Epithelial cell of esophagus (primary cell): Measurements from ENCODE around the gene ITGB2.
"Not testable (repeated sequence)": the region's sequence is repeated elsewhere in the genome, so short reads cannot be mapped to it uniquely, and the experiment has no call there.

Source experiments
- DNase-seq: peaks from one replicate; pipeline ENCODE4 v3.0.0; 2010; ENCODE audit warnings: low read depth
- H3K4me3 ChIP-seq: 2 replicates; pipeline ENCODE4 v1.5.1; 2011; ENCODE audit warnings: mild to moderate bottlenecking, low read length, control low read depth
- TF ChIP-seq, protein P1 (sequence below): IDR thresholded peaks from 2 replicates; pipeline ENCODE4 v1.5.1; 2011; ENCODE audit warnings: low read depth, mild to moderate bottlenecking, low read length, control low read depth, inconsistent platforms; ENCODE audit not compliant: insufficient read depth; ENCODE audit errors: missing control alignments

Gene ITGB2

DNA sequence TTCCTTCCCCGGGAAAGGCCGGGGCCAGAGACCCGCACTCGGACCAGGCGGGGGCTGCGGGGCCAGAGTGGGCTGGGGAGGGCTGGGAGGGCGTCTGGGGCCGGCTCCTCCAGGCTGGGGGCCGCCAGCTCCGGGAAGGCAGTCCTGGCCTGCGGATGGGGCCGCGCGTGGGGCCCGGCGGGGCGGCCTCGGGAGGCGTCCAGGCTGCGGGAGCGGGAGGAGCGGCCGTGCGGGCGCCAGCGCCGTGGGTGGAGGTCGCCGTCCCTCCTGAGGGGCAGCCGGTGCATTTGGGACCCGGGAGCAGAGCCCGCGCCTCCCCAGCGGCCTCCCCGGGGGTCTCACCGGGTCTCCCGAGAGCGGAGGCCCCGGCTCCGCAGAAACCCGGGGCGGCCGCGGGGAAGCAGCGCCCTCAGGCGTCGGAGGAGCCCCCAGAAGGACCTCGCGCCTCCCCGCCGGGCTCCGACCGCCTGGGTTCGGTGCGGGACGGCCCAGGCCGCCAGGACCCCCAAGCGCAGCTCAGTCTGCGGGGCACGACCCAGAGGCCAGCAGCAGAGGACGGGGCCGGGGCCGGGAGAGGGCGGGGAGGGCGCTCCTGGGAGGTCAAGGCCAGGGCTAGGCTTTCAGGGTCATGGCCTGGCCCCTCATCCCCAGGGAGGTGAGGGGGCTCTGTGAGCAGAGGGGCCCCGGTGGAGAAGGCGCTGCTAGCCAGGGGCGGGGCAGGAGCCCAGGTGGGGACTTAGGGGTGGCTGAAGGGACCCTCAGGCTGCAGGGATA is 11.9 kb upstream of the ITGB2 start:
- DNase-seq: peak; percentile 38
- peak overlapping the region; percentile 27 for H3K4me3 ChIP-seq
- TF ChIP-seq, protein P1, sequence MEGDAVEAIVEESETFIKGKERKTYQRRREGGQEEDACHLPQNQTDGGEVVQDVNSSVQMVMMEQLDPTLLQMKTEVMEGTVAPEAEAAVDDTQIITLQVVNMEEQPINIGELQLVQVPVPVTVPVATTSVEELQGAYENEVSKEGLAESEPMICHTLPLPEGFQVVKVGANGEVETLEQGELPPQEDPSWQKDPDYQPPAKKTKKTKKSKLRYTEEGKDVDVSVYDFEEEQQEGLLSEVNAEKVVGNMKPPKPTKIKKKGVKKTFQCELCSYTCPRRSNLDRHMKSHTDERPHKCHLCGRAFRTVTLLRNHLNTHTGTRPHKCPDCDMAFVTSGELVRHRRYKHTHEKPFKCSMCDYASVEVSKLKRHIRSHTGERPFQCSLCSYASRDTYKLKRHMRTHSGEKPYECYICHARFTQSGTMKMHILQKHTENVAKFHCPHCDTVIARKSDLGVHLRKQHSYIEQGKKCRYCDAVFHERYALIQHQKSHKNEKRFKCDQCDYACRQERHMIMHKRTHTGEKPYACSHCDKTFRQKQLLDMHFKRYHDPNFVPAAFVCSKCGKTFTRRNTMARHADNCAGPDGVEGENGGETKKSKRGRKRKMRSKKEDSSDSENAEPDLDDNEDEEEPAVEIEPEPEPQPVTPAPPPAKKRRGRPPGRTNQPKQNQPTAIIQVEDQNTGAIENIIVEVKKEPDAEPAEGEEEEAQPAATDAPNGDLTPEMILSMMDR: peak; percentile 25

DNA sequence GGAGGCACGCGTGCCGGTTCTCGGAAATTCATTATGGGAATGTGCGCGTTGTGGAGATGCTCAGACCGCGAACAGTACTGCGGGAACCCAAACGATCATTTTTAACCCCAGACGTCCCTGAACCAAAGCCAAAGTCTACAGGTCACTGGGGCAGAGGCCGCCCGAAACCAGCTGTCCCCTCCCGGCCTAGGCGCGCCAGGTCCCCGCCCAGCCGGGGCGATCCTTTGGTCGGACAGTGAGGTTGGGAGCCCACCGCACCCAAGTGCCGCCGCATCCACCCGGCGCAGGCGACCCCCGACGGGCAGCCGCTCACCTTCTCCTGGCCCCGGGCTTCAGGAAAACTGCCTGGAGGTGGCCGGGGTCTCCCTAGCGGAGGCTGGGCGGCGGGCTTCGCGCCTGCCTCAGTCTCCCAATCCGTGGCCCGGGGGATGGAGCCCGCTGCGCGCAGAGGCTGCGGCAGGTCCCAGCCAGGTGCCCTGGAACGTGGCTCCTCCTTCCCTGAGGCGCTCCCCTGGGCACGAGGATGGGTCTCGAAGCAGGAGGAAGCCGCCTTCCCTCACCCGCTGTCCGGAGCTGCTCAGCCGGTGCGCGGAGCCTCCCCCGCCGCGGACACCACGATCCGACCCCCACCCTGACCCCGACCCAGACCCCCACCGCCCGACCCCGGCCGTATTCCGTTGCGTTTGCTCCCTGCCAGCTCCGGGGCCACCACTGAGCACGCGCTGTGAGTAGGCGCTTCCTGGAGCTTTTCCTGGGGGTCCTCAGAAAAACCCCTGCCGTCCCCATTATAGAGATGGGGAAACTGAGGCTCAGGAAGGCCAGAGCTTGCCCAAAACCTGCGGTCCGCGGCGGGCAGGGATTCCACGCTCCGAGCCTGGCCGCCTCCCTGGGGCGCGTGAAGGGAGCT is 11.1 kb upstream of the ITGB2 start:
- no peak for DNase-seq
- H3K4me3 ChIP-seq: peak overlapping the region; percentile 27
- TF ChIP-seq, protein P1: no peak

DNA sequence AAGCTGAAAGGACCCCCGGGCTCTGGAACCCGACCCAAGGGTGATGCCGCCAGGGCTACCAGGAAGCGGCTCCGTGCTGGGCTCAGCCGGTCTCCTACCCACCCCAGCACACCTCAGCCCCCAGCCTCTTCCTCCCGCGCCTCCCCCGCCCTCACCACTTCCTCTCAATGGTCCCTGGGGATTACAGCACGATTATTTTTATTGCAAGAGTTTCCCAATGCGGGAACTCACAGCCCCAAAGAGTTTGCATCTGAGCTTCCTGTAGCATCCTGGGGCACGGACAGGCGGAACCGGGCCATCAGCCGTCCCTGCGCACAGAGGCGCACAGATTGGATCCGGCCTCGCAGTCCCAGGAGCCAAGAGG is 10.4 kb upstream of the ITGB2 start:
- no peak for DNase-seq
- TF ChIP-seq, protein P1: no peak
- no peak overlapping the region for H3K4me3 ChIP-seq

DNA sequence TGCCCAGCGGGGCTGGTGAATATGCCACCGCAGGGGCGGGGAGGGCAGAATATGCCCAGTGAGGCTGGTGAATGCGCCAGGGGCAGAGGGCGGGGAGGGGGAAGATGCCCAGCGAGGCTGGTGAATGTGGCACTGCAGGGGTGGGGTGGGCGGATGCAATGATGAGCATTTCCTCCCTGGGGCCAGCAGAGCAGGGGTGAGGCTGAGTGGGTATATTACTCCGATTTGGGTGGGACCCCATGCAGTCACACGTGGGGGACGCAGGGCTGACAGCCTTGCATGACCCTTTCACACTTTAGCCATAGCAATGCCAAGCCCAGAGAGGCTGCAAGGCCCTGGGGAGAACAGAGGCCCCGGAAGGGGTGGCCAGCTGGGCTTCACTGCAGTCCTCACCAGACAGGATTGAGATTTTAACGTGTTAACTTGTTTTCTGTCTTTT is 9.9 kb upstream of the ITGB2 start:
- no peak overlapping the region for H3K4me3 ChIP-seq
- TF ChIP-seq, protein P1: no peak
- no peak for DNase-seq

DNA sequence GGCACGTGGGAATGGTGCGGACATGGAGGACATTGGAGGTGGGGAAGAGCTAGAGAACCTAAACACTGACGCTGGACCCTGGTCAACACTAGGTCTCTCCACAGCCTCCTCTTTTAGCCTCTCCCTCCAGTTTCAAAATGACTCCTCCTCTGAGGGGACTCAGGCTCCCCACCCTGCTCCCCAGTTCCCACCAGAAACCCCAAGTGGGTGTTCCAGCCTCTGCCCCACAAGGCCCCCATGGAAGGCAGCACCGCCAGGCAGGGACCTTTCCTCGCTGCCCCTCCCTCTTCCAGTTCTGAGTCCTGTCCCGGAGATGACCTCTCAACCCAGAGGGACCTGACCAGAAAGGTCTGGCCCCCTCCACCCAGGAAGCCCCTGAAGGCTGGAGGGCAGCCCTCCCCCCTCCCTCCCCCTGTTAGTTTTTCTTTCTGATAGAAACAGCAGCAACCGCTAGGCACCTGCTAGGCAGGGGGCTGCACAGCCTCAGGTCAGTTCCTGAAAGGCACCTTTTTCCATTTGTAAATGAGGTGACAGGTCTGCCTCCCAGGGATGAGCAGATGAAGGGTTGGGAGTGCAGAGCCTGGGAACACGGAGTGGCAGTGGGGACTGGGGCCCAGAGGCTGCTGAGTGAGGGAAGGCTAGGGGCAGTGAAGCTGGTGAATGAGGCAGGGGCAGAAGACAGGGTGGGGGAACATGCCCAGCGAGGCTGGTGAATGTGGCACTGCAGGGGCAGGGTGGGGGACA is 9.3 kb upstream of the ITGB2 start:
- no peak for DNase-seq
- no peak overlapping the region for H3K4me3 ChIP-seq
- TF ChIP-seq, protein P1: no peak

DNA sequence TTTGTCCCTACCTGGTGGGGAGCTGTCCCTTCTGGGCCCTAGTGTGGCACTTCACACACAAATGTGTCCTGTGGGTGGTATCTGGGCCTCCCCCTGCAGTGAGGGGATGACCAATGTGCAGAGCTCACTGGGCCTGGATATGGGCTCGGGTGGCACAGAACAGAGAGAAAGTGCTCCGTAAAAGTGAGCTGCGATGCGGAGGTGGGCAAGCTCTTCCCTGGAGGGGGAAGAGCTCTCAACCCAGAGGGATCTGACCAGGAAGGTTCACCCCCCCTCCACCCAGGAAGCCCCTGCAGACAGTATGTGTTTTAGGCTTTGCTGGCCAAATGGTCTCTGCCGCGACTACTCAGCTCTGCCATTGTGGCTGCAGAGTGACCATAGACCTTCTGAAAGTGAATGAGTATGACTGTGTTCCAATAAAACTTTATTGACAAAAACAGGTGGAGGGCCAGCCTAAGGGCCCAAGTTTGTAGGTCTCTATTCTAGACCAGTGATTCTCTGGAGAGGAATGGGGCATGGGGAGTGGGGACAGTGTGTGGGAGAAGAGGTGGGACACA is 8.6 kb upstream of the ITGB2 start:
- H3K4me3 ChIP-seq: no peak overlapping the region
- no peak for DNase-seq
- TF ChIP-seq, protein P1: no peak

DNA sequence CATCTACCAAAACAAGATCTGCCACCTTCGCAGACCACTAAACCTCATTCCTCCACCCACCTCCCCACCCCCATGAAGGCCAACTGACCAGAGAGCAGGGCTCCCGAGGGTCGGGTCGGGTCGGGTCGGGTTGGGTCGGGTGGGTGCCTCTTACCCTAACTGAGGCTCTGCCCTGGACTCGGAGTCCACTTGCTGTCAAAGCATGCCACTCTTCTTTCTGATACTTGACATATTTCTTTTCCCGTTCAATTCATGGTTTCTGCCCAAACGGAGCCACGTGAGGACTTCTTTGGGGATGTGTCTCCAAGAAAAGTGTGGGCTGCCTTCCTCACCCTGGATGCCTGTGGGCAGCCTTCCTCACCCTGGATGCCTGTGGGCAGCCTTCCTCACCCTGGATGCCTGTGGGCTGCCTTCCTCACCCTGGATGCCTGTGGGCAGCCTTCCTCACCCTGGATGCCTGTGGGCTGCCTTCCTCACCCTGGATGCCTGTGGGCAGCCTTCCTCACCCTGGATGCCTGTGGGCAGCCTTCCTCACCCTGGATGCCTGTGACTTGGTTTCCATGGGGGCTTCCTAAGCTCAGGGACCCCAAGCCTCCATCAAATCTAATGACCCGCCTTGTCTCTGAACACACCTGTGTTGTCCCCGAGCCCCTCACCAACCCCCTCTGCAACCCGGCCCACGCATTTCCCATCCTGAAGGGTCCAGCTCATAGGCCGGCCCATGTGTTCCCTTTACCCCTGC is 8.0 kb upstream of the ITGB2 start:
- not testable (repeated sequence) for H3K4me3 ChIP-seq
- peak; percentile 35 for DNase-seq
